Caco-2 (cell line): ENCODE data around the gene CLCF1. TPM values are rescaled to one million over a fixed set of nuclear protein-coding genes. Genes with fewer than 3 reads are reported as not detected.

Experiments used
- BruUV-seq: library from RNA; stranded (reverse); fragments of 400-500 nt; replicated peaks from 2 replicates; lab custom pipeline; 2021; lab: Mats Ljungman, UMichigan
- CTCF ChIA-PET: fragments of 300-600 bp; sonication (Branson Sonifier 250); formaldehyde crosslinking; loops from one replicate; lab custom pipeline; 2022; ENCODE audit warnings: antibody characterized with exemption; lab: Charles Lee
- POLR2A ChIA-PET: fragments of 300-600 bp; sonication (Branson Sonifier 250); formaldehyde crosslinking; loops from one replicate; lab custom pipeline; 2022; ENCODE audit warnings: antibody characterized with exemption; lab: Charles Lee
- DNase-seq, 2 experiments: peaks; one replicate each; pipeline versions ENCODE4 v3.0.0 to v3.0.0-alpha.2; 2020 to 2022
- H3K27me3 ChIP-seq: replicated peaks from 2 replicates; pipeline ENCODE4 v1.6.0; 2011; ENCODE audit warnings: low read length; ENCODE audit not compliant: control insufficient read depth, insufficient read depth
- H3K36me3 ChIP-seq: 2 replicates; pipeline ENCODE4 v1.5.1; 2011; ENCODE audit warnings: low read length; ENCODE audit not compliant: control insufficient read depth, insufficient read depth
- H3K4me1 ChIP-seq: fragments of 250-450 bp; sonication (Bioruptor Pico); 2 replicates; pipeline ENCODE4 v1.5.1; 2020; ENCODE audit warnings: mild to moderate bottlenecking
- H3K4me3 ChIP-seq: 2 replicates; pipeline ENCODE4 v1.5.1; 2011; ENCODE audit warnings: low read depth, mild to moderate bottlenecking, control low read depth, low read length
- H3K9me3 ChIP-seq: fragments of 250-450 bp; sonication (Bioruptor Pico); 2 replicates; pipeline ENCODE4 v1.5.1; 2020; ENCODE audit warnings: mild to moderate bottlenecking, moderate library complexity
- H3K27ac Mint-ChIP-seq: one replicate; pipeline ENCODE4 v1.8.0; 2022; ENCODE audit warnings: mixed read lengths; ENCODE audit not compliant: unreplicated experiment
- H3K27me3 Mint-ChIP-seq: one replicate; pipeline ENCODE4 v1.8.0; 2022; ENCODE audit warnings: mixed read lengths; ENCODE audit not compliant: insufficient read depth, unreplicated experiment
- H3K36me3 Mint-ChIP-seq: one replicate; pipeline ENCODE4 v1.8.0; 2022; ENCODE audit warnings: mild to moderate bottlenecking, mixed read lengths; ENCODE audit not compliant: insufficient read depth, unreplicated experiment
- H3K4me1 Mint-ChIP-seq: one replicate; pipeline ENCODE4 v1.8.0; 2022; ENCODE audit warnings: low read depth, mixed read lengths; ENCODE audit not compliant: unreplicated experiment
- H3K4me3 Mint-ChIP-seq: one replicate; pipeline ENCODE4 v1.8.0; 2022; ENCODE audit warnings: mild to moderate bottlenecking, moderate library complexity, mixed read lengths; ENCODE audit not compliant: unreplicated experiment
- H3K9me3 Mint-ChIP-seq: one replicate; pipeline ENCODE4 v1.8.0; 2022; ENCODE audit warnings: mixed read lengths; ENCODE audit not compliant: unreplicated experiment
- intact Hi-C: fragments of 100-400 bp; cut with micrococcal nuclease; formaldehyde crosslinking; loops from one replicate; pipeline ENCODE4 v1.10.0; 2022; ENCODE audit not compliant: unreplicated experiment
- total RNA-seq: library from RNA; stranded (reverse); gene quantifications from 2 replicates; pipeline ENCODE4 v1.2.3, GENCODE V29; 2022
- TF ChIP-seq, protein P1 (sequence below), 2 experiments: fragments of 200-600 bp in 1 of 2; IDR thresholded peaks; 1 replicate in 1 of 2; 2 replicates in 1 of 2; pipeline versions ENCODE4 v1.5.1 to v1.8.0; 2011 to 2022; ENCODE audit warnings: antibody characterized with exemption in 1 of 2, control low read depth in 1 of 2, inconsistent platforms in 1 of 2, low read depth in 1 of 2, low read length in 1 of 2, mild to moderate bottlenecking in 1 of 2, moderate library complexity in 1 of 2; ENCODE audit not compliant: insufficient read depth in 1 of 2, severe bottlenecking in 1 of 2, unreplicated experiment in 1 of 2

The CLCF1 gene
- total RNA-seq, 1 experiment from 2014 or later, result 4.5 TPM

DNA sequence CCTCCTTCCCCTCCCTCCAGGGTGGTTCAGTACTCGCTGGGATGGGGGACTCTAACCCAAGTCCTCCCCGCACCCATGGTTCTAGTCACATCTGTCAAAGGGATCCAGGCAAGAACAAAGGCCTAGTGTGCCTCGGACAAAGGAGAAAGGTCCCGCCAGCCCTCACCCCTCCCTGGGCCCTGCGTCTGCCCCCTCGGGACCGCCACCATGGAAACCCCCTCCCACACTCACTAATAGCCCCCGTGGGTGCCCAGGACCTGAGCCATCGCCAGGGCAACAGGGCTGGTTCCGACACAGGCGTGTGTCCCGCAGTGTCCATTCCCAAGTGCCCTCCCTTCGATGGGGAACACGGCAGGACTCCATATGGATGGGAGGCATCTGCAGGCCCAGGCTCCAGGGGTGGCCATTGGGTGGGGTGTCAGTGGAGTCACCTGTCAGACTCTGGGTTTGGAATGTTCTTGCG, 37.0 kb upstream of the CLCF1 start:
- H3K9me3 ChIP-seq, result no peaks in the 10 kb centered on the region
- peaks cover 4% of the 10 kb centered on the region; the same call in 1 of the 2 replicates for H3K4me1 ChIP-seq
- peaks cover 6% of the 10 kb centered on the region for H3K36me3 Mint-ChIP-seq
- no TSS peak for BruUV-seq
- DNase-seq, result no peak
- no peak overlapping the region for H3K27ac Mint-ChIP-seq
- no peaks in the 10 kb centered on the region for H3K36me3 ChIP-seq
- ChIA-PET CTCF (no interaction called here), POLR2A (no interaction called here)
- no peaks in the 10 kb centered on the region for H3K9me3 Mint-ChIP-seq
- H3K4me3 ChIP-seq, result no peak overlapping the region
- H3K4me3 Mint-ChIP-seq, result no peak overlapping the region
- no peaks in the 10 kb centered on the region for H3K27me3 Mint-ChIP-seq
- intact Hi-C loops, result no loop called here
- TF ChIP-seq, protein P1, sequence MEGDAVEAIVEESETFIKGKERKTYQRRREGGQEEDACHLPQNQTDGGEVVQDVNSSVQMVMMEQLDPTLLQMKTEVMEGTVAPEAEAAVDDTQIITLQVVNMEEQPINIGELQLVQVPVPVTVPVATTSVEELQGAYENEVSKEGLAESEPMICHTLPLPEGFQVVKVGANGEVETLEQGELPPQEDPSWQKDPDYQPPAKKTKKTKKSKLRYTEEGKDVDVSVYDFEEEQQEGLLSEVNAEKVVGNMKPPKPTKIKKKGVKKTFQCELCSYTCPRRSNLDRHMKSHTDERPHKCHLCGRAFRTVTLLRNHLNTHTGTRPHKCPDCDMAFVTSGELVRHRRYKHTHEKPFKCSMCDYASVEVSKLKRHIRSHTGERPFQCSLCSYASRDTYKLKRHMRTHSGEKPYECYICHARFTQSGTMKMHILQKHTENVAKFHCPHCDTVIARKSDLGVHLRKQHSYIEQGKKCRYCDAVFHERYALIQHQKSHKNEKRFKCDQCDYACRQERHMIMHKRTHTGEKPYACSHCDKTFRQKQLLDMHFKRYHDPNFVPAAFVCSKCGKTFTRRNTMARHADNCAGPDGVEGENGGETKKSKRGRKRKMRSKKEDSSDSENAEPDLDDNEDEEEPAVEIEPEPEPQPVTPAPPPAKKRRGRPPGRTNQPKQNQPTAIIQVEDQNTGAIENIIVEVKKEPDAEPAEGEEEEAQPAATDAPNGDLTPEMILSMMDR (IDR thresholded peaks at IDR 0.05; ENCODE audit: insufficient read depth in 1 of 2, low read depth in 1 of 2, low read length in 1 of 2, severe bottlenecking in 1 of 2, unreplicated experiment in 1 of 2), result no peak
- no peaks in the 10 kb centered on the region for H3K27me3 ChIP-seq
- peaks cover 11% of the 10 kb centered on the region for H3K4me1 Mint-ChIP-seq

DNA sequence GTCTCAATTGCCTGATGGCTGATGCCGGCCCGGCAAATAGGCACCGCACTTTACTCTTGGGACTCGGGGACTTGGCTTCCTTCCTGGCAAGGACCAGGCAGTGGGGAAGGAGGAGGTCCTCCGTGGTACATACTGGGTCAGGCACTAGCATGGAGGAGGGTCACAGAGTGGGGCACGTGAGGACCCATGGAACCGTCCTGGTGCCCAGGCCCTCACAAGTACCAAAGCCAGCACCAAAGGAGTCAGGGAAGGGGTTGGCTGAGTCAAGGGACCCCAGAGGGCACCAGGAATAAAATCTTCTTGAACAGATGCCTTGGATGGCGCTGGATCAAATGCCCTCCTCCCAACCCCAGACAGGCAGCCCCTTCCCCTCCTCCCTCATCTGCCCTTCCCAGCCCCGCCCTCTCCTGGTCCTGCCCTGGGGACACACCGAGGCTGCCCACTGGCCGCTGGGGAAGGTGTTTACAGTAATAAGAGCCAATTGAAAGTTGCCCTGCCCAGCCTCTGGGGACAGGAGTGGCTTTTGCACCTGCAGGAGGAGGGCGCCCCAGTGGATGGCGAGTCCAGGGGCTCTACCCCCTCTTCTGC, 36.5 kb upstream of the CLCF1 start:
- peak; percentile 63 to 71 for DNase-seq
- H3K27me3 ChIP-seq, result no peaks in the 10 kb centered on the region
- no peaks in the 10 kb centered on the region for H3K9me3 Mint-ChIP-seq
- H3K27ac Mint-ChIP-seq, result no peak overlapping the region
- H3K4me1 ChIP-seq, result peaks cover 2% of the 10 kb centered on the region; the same call in 1 of the 2 replicates
- TF ChIP-seq, protein P1 (IDR thresholded peaks at IDR 0.05; ENCODE audit: insufficient read depth in 1 of 2, low read depth in 1 of 2, low read length in 1 of 2, severe bottlenecking in 1 of 2, unreplicated experiment in 1 of 2), result no peak
- no peak overlapping the region for H3K4me3 Mint-ChIP-seq
- no peaks in the 10 kb centered on the region for H3K9me3 ChIP-seq
- H3K27me3 Mint-ChIP-seq, result no peaks in the 10 kb centered on the region
- H3K4me1 Mint-ChIP-seq, result peaks cover 8% of the 10 kb centered on the region
- H3K4me3 ChIP-seq, result no peak overlapping the region
- H3K36me3 Mint-ChIP-seq, result peaks cover 6% of the 10 kb centered on the region
- ChIA-PET POLR2A (no interaction called here), CTCF (no interaction called here)
- intact Hi-C loops, result no loop called here
- no TSS peak for BruUV-seq
- H3K36me3 ChIP-seq, result no peaks in the 10 kb centered on the region

DNA sequence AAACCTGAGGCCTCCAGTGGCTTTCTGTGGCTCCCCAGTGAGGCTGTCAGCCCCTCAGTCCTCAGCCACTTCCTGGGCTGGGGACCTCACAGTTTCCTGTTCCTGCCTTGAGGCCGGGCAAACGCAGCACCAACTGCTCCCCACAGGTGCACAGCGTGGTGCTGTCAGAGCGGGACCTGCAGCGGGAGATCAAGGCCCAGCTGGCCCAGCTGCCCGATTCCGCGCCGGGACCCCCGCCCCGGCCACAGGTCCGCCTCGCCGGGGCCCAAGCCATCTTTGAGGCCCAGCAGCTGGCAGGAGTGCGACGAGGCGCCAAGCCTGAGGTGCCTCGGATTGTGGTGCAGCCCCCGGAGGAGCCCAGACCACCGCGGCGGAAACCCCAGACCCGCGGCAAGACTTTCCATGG, 35.9 kb upstream of the CLCF1 start:
- intact Hi-C loops, result no loop called here
- no peaks in the 10 kb centered on the region for H3K27me3 Mint-ChIP-seq
- H3K27ac Mint-ChIP-seq, result no peak overlapping the region
- DNase-seq, result no peak
- H3K4me1 Mint-ChIP-seq, result peaks cover 7% of the 10 kb centered on the region
- H3K4me1 ChIP-seq, result no peaks in the 10 kb centered on the region
- TF ChIP-seq, protein P1 (IDR thresholded peaks at IDR 0.05; ENCODE audit: insufficient read depth in 1 of 2, low read depth in 1 of 2, low read length in 1 of 2, severe bottlenecking in 1 of 2, unreplicated experiment in 1 of 2), result no peak
- ChIA-PET POLR2A (no interaction called here), CTCF (no interaction called here)
- no peak overlapping the region for H3K4me3 ChIP-seq
- H3K27me3 ChIP-seq, result no peaks in the 10 kb centered on the region
- BruUV-seq, result no TSS peak
- peaks cover 6% of the 10 kb centered on the region for H3K36me3 Mint-ChIP-seq
- H3K9me3 ChIP-seq, result no peaks in the 10 kb centered on the region
- H3K36me3 ChIP-seq, result no peaks in the 10 kb centered on the region
- H3K4me3 Mint-ChIP-seq, result no peak overlapping the region
- no peaks in the 10 kb centered on the region for H3K9me3 Mint-ChIP-seq
